Measurements from ENCODE around the gene APOM. TPM values are rescaled to one million over a fixed set of nuclear protein-coding genes. Genes with fewer than 3 reads are reported as not detected.
A peak's percentile ranks its signal among the peaks of the same experiment; 100 is the strongest.

The APOM gene
- total and polyA plus RNA-seq, 10 donors = 0.66 to 9.7 (median 2.8) TPM

DNA sequence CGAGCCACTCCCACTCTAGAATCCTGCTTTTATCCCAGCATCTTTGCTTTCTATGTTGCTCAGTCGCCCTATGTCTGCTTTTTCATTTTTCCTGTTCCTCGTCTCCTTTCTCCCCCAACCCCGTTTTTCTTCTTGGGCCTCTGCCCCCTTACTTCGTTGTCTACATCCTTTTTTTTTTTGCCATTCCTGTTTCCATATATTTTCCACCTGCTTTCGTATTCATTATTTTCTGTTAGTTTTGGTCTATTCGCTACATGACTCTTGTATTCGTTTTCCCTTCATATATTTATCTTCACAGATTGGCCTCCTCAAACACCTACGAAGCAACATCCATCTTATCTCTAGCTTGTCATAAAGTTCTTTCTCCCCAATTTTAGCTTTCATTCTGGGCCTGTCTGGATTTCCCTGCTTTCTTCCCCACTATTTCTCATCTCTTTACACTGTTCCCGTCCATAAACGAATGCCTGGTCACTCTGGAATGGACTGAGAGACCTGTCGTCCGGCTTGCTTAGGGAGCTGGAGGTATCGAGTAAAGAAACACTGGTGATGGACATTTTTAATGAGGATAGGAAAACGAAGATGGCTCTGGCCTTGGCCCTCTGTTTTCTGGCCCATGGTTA is 34.3 kb upstream of the APOM start:
- H3K27ac ChIP-seq = peak overlapping the region; percentile 97 to 100 (median 98)
- WGBS, 5 donors = 13 to 25% (median 18%) methylated on average over 15 of the region's 15 CpGs
- TF ChIP-seq CTCF (IDR thresholded peaks at IDR 0.05 in 8 of 11, conservative IDR thresholded peaks at IDR 0.05 in 3 of 11) (no peak), POLR2A (IDR thresholded peaks at IDR 0.05) (no peak), POLR2AphosphoS5 (IDR thresholded peaks at IDR 0.05) (no peak)
- no peak for DNase-seq
- no peaks in the 10 kb centered on the region for H3K9me3 ChIP-seq
- intact Hi-C loops (cut with DNase I; ENCODE audit: low total_unique reads) = no loop called here
- H3K4me1 ChIP-seq = peaks cover 14 to 48% (median 30%) of the 10 kb centered on the region in 6 donors
- H3K36me3 ChIP-seq = peaks cover 7 to 44% (median 32%) of the 10 kb centered on the region in 6 donors
- H3K4me3 ChIP-seq = peak overlapping the region; percentile 57 to 89 (median 76)
- no peaks in the 10 kb centered on the region for H3K27me3 ChIP-seq (replicated peaks in 1 of 7)

GRCh38 chr6:31621991-31622390 is 33.7 kb upstream of the APOM start:
- H3K27me3 ChIP-seq (replicated peaks in 1 of 7) = no peaks in the 10 kb centered on the region
- TF ChIP-seq CTCF (IDR thresholded peaks at IDR 0.05 in 8 of 11, conservative IDR thresholded peaks at IDR 0.05 in 3 of 11) = no peak
- peaks cover 7 to 49% (median 38%) of the 10 kb centered on the region in 6 donors for H3K36me3 ChIP-seq
- intact Hi-C loops (cut with DNase I; ENCODE audit: low total_unique reads) = no loop called here
- no peaks in the 10 kb centered on the region for H3K9me3 ChIP-seq
- peak overlapping the region in 7 of 8 donors; percentile 97 to 100 (median 99) for H3K27ac ChIP-seq
- H3K4me3 ChIP-seq = peak overlapping the region in 6 of 8 donors; percentile 57 to 89 (median 73)
- peaks cover 14 to 43% (median 29%) of the 10 kb centered on the region in 6 donors for H3K4me1 ChIP-seq
- DNase-seq = no peak
- WGBS, 5 donors = 34 to 60% (median 50%) methylated on average over 4 of the region's 4 CpGs

DNA sequence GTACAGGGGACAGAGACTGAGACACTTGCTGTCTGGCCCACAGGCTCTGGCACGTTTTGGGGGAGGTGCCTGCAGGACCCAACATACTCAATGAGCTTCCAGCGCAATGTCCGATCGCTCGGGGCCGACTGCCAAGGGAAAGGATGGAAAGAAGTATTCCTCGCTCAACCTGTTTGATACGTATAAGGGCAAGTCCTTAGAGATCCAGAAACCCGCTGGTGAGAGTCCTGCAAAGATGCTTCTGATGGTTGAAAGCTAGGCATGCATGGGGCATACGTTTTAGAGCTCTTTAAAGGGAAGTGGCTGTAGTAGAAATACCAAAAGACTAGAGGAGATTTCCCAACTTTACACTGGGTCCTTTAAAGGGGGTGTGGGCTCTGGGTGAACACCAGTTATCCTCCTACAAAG is 33.0 kb upstream of the APOM start:
- intact Hi-C loops (cut with DNase I; ENCODE audit: low total_unique reads) = no loop called here
- Histone ChIP-seq H3K36me3 (peaks cover 7 to 56% (median 45%) of the 10 kb centered on the region in 6 donors), H3K27ac (peak overlapping the region in 6 of 8 donors; percentile 97 to 100 (median 99)), H3K4me1 (peaks cover 14 to 37% (median 28%) of the 10 kb centered on the region in 6 donors), H3K27me3 (replicated peaks in 1 of 7) (no peaks in the 10 kb centered on the region), H3K4me3 (peak overlapping the region in 1 of 8 donors; percentile 84), H3K9me3 (no peaks in the 10 kb centered on the region)
- 60 to 78% (median 70%) methylated on average over 10 of the region's 10 CpGs for WGBS, 5 donors
- DNase-seq = no peak
- TF ChIP-seq CTCF (IDR thresholded peaks at IDR 0.05 in 8 of 11, conservative IDR thresholded peaks at IDR 0.05 in 3 of 11) = no peak
- TF ChIP-seq POLR2A (IDR thresholded peaks at IDR 0.05) = no peak
- no peak for TF ChIP-seq POLR2AphosphoS5 (IDR thresholded peaks at IDR 0.05)

GRCh38 chr6:31624070-31624469 is 31.6 kb upstream of the APOM start:
- Histone ChIP-seq H3K36me3 (peaks cover 7 to 70% (median 59%) of the 10 kb centered on the region in 6 donors), H3K27me3 (replicated peaks in 1 of 7) (no peaks in the 10 kb centered on the region), H3K4me1 (peaks cover 14 to 32% (median 26%) of the 10 kb centered on the region in 6 donors), H3K4me3 (no peak overlapping the region), H3K27ac (no peak overlapping the region), H3K9me3 (no peaks in the 10 kb centered on the region)
- intact Hi-C loops (cut with DNase I; ENCODE audit: low total_unique reads) = no loop called here
- TF ChIP-seq CTCF (IDR thresholded peaks at IDR 0.05 in 8 of 11, conservative IDR thresholded peaks at IDR 0.05 in 3 of 11) = no peak
- TF ChIP-seq POLR2AphosphoS5 (IDR thresholded peaks at IDR 0.05) = peak in 1 of 3 donors; percentile 21
- DNase-seq = no peak
- WGBS, 5 donors = 86 to 93% (median 92%) methylated on average over 10 of the region's 10 CpGs
